GM23248 (cell line): Measurements from ENCODE around the gene TRIM62. TPM values are rescaled to one million over a fixed set of nuclear protein-coding genes. Genes with fewer than 3 reads are reported as not detected.

Experiments used
- DNase-seq: peaks from one replicate; pipeline ENCODE4 v3.0.0-alpha.2; 2015
- H2AFZ ChIP-seq: fragments of 200-600 bp; sonication (generic); 2 replicates; pipeline ENCODE4 v1.6.1; 2016; ENCODE audit warnings: antibody characterized with exemption
- H3F3A ChIP-seq: fragments of 200-600 bp; sonication (generic); 2 replicates; pipeline ENCODE4 v1.6.1; 2016; ENCODE audit warnings: mild to moderate bottlenecking, antibody characterized with exemption, mixed run types; ENCODE audit not compliant: insufficient read depth
- H3K27ac ChIP-seq: fragments of 200-600 bp; sonication (generic); 2 replicates; pipeline ENCODE4 v1.5.1; 2016; ENCODE audit warnings: mild to moderate bottlenecking
- H3K27me3 ChIP-seq: fragments of 200-600 bp; sonication (generic); replicated peaks from 2 replicates; pipeline ENCODE4 v1.6.1; 2016; ENCODE audit warnings: mild to moderate bottlenecking; ENCODE audit not compliant: insufficient read depth
- H3K36me3 ChIP-seq: fragments of 200-600 bp; sonication (generic); 2 replicates; pipeline ENCODE4 v1.6.1; 2016; ENCODE audit warnings: low read depth, mild to moderate bottlenecking
- H3K4me1 ChIP-seq: fragments of 200-600 bp; sonication (generic); 2 replicates; pipeline ENCODE4 v1.6.1; 2016; ENCODE audit warnings: mild to moderate bottlenecking; ENCODE audit not compliant: insufficient read depth
- H3K4me2 ChIP-seq: fragments of 200-600 bp; sonication (generic); one replicate; pipeline ENCODE4 v1.6.1; 2016; ENCODE audit warnings: mild to moderate bottlenecking; ENCODE audit not compliant: unreplicated experiment
- H3K4me3 ChIP-seq: fragments of 200-600 bp; sonication (generic); 2 replicates; pipeline ENCODE4 v1.5.1; 2016; ENCODE audit warnings: mild to moderate bottlenecking
- H3K79me2 ChIP-seq: fragments of 200-600 bp; sonication (generic); 2 replicates; pipeline ENCODE4 v1.6.1; 2016; ENCODE audit warnings: mild to moderate bottlenecking; ENCODE audit not compliant: insufficient read depth
- H3K9ac ChIP-seq: fragments of 200-600 bp; sonication (generic); 2 replicates; pipeline ENCODE4 v1.6.1; 2016; ENCODE audit warnings: mild to moderate bottlenecking
- H3K9me2 ChIP-seq: fragments of 200-600 bp; sonication (generic); 2 replicates; pipeline ENCODE4 v1.6.1; 2016; ENCODE audit warnings: mixed run types, mild to moderate bottlenecking, moderate library complexity; ENCODE audit not compliant: insufficient read depth
- H3K9me3 ChIP-seq: fragments of 200-600 bp; sonication (generic); one replicate; pipeline ENCODE4 v1.6.1; 2017; ENCODE audit warnings: low read depth
- H4K20me1 ChIP-seq: fragments of 200-600 bp; sonication (generic); 2 replicates; pipeline ENCODE4 v1.6.0; 2016; ENCODE audit not compliant: insufficient read depth
- EZH2 ChIP-seq: fragments of 200-600 bp; sonication (generic); IDR thresholded peaks from 2 replicates; pipeline ENCODE4 v1.6.1; 2018; ENCODE audit warnings: antibody characterized with exemption, mild to moderate bottlenecking; ENCODE audit not compliant: insufficient read depth, poor library complexity, severe bottlenecking
- EZH2phosphoT487 ChIP-seq: fragments of 200-600 bp; sonication (generic); IDR thresholded peaks from 2 replicates; pipeline ENCODE4 v1.6.1; 2018; ENCODE audit warnings: antibody characterized with exemption, moderate library complexity, mild to moderate bottlenecking, low read depth; ENCODE audit not compliant: insufficient read depth
- WGBS, 2 experiments: methylation state at CpG; one replicate each; pipeline ENCODE4 v1.1.6; 2015 to 2017; ENCODE audit warnings: low lambda C conversion rate in 2 of 2, low coverage in 1 of 2; ENCODE audit errors: missing lambda C conversion rate in 2 of 2; 5-methylcytosine and 5-hydroxymethylcytosine counted together
- in situ Hi-C: fragments of 300-500 bp; cut with MboI; formaldehyde crosslinking; loops from 2 replicates; pipeline ENCODE4 v1.15.0; 2020
- polyA plus RNA-seq: library from polyadenylated mRNA; unstranded; fragments of >200 nt; fragmentation: Nextera tagmentation; extraction: Ambion mirVana; gene quantifications from 2 replicates; pipeline ENCODE4 v1.2.1, GENCODE V29; 2016
- total RNA-seq: library from RNA; depleted of rRNA; stranded (reverse); fragments of >200 nt; shearing (Covaris generic); gene quantifications from 2 replicates; pipeline ENCODE4 v1.2.3, GENCODE V29; 2014; rRNA removed

Gene TRIM62
- total and polyA plus RNA-seq, 2 experiments from 2014 or later = 2.0 to 2.6 TPM

GRCh38 chr1:33096363-33097005 lies 85.4 kb downstream of the TRIM62 start:
- Histone ChIP-seq H3K9ac (no peak overlapping the region), H3K9me3 (no peaks in the 10 kb centered on the region), H2AFZ (no peak overlapping the region), H3F3A (peaks cover 27% of the 10 kb centered on the region), H4K20me1 (no peaks in the 10 kb centered on the region), H3K27me3 (no peaks in the 10 kb centered on the region), H3K79me2 (no peaks in the 10 kb centered on the region), H3K9me2 (no peaks in the 10 kb centered on the region), H3K4me2 (no peak overlapping the region), H3K4me3 (no peak overlapping the region), H3K36me3 (no peaks in the 10 kb centered on the region), H3K4me1 (peaks cover 34% of the 10 kb centered on the region), H3K27ac (no peak overlapping the region)
- no peak for DNase-seq
- WGBS, 2 experiments = 87 to 88% methylated on average over 7 of the region's 7 CpGs
- in situ Hi-C loops = no loop called here
- TF ChIP-seq EZH2phosphoT487 (no peak), EZH2 (no peak)

Other genes starting within 250 kb of the TRIM62 start
- gene RNF19B, start 217.2 kb downstream of the TRIM62 start, total RNA-seq = 9.5 and 11.1 TPM in 2 replicates
- 1.5 and 1.6 TPM in 2 replicates for gene RNF19B, start 217.2 kb downstream of the TRIM62 start, polyA plus RNA-seq
- 130 and 134 TPM in 2 replicates for gene AK2, start 145.2 kb downstream of the TRIM62 start, total RNA-seq
- 173 and 179 TPM in 2 replicates for gene AK2, start 145.2 kb downstream of the TRIM62 start, polyA plus RNA-seq
- gene AZIN2, start 100.9 kb downstream of the TRIM62 start, total RNA-seq = 1.5 and 4.4 TPM in 2 replicates
- 2.8 and 4.4 TPM in 2 replicates for gene AZIN2, start 100.9 kb downstream of the TRIM62 start, polyA plus RNA-seq
- gene ZNF362, start 74.4 kb upstream of the TRIM62 start, total RNA-seq = 9.6 and 9.7 TPM in 2 replicates
- gene ZNF362, start 74.4 kb upstream of the TRIM62 start, polyA plus RNA-seq = 26.0 and 28.8 TPM in 2 replicates
- gene A3GALT2, start 139.1 kb upstream of the TRIM62 start, total RNA-seq = not detected in 2 replicates
- gene A3GALT2, start 139.1 kb upstream of the TRIM62 start, polyA plus RNA-seq = not detected in 2 replicates
- gene PHC2, start 249.1 kb upstream of the TRIM62 start, total RNA-seq = 74.7 and 82.2 TPM in 2 replicates
- 15.1 and 15.4 TPM in 2 replicates for gene PHC2, start 249.1 kb upstream of the TRIM62 start, polyA plus RNA-seq